Activated T-cell treated with anti-CD3 and anti-CD28 coated beads, Interleukin-2, amount 50 U/mL, for 72 hours (primary cell): ENCODE results near the gene TNNT2. TPM values are rescaled to one million over a fixed set of nuclear protein-coding genes. Genes with fewer than 3 reads are reported as not detected.

Experiments used
- ATAC-seq, 2 donors: fragments of 150-1000 bp; cut with Tn5 transposase; replicated peaks in 1 of 2; 2 replicates each; pipeline ENCODE4 v1.10.0; 2021; ENCODE audit warnings: moderate library complexity in 2 of 2, mild to moderate bottlenecking in 1 of 2
- DNase-seq, 2 donors: peaks; one replicate each; pipeline ENCODE4 v3.0.0; 2021 to 2022; ENCODE audit warnings: mixed read lengths in 1 of 2
- H3K27ac Mint-ChIP-seq: one replicate; pipeline ENCODE4 v1.8.0; 2022; ENCODE audit warnings: mild to moderate bottlenecking, moderate library complexity, mixed read lengths
- H3K27me3 Mint-ChIP-seq: one replicate; pipeline ENCODE4 v1.8.0; 2022; ENCODE audit warnings: low read depth, mixed read lengths
- H3K36me3 Mint-ChIP-seq, 2 donors: one replicate each; pipeline ENCODE4 v1.8.0; 2022; ENCODE audit warnings: mixed read lengths in 2 of 2, mild to moderate bottlenecking in 1 of 2; ENCODE audit not compliant: insufficient read depth in 2 of 2
- H3K4me1 Mint-ChIP-seq: one replicate; pipeline ENCODE4 v1.8.0; 2022; ENCODE audit warnings: low read depth, mixed read lengths
- H3K4me3 Mint-ChIP-seq, 2 donors: one replicate each; pipeline ENCODE4 v1.8.0; 2022; ENCODE audit warnings: mild to moderate bottlenecking in 2 of 2, mixed read lengths in 2 of 2, moderate library complexity in 2 of 2
- H3K9me3 Mint-ChIP-seq, 2 donors: one replicate each; pipeline ENCODE4 v1.8.0; 2022; ENCODE audit warnings: mixed read lengths in 2 of 2
- total RNA-seq, 2 donors: library from RNA; stranded (reverse); gene quantifications; one replicate each; pipeline ENCODE4 v1.2.3, GENCODE V29; 2022

The TNNT2 gene
- total RNA-seq, 2 donors from 2014 or later, result not detected

DNA sequence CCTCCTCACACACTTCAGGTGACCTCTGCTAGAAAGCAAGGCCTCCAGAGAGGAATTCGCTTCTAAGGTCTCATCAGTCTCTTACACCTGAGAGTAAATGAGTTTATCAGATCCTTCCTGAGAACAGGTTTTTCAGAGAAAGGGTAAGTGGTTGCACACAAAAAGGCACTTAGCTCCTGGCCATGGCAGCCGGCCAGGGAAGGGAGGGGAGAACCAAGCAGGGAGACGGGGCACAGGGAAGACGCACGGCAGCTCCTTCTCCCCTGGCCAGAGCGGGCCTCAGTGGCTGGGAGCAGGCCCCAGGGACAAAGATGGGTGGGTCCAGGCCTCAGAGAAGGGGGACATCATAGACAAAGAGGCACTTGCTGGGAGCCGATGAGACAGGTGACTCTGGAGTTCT is 3.6 kb upstream of the TNNT2 start:
- Mint-ChIP-seq H3K36me3 (no peaks in the 10 kb centered on the region), H3K4me3 (no peak overlapping the region), H3K9me3 (no peaks in the 10 kb centered on the region), H3K27ac (no peak overlapping the region), H3K4me1 (no peaks in the 10 kb centered on the region), H3K27me3 (peaks cover 3% of the 10 kb centered on the region)
- ATAC-seq (no peak), DNase-seq (no peak)

DNA sequence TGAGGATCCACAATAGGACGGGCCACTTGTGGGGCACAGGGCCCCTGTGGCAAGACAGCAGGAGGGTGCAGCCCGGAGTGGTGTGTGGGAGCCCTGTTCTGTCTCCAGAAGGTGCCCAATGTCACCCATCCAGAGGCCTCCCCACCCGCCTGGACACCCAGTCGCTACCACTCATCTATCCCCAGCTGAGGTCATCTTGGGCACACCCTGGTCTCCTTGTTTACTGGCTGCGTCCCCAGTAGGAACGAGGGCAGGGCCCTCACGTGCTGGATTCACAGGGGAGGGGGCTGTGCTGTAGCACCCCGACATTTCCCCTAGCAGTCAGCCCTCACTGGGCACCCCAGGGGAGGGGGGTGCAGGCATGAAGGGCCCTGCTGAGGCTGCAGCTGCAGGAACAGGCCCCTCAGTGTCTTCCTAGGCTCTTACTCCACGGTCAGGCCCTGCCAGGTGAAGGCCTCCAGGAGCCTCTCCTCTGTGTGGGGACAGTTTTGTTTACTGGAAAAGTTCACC is 2.3 kb upstream of the TNNT2 start:
- H3K27ac Mint-ChIP-seq, result no peak overlapping the region
- peaks cover 10% of the 10 kb centered on the region for H3K27me3 Mint-ChIP-seq
- ATAC-seq (no peak), DNase-seq (no peak)
- no peak overlapping the region for H3K4me3 Mint-ChIP-seq
- H3K9me3 Mint-ChIP-seq, result no peaks in the 10 kb centered on the region
- no peaks in the 10 kb centered on the region for H3K4me1 Mint-ChIP-seq
- H3K36me3 Mint-ChIP-seq, result no peaks in the 10 kb centered on the region

DNA sequence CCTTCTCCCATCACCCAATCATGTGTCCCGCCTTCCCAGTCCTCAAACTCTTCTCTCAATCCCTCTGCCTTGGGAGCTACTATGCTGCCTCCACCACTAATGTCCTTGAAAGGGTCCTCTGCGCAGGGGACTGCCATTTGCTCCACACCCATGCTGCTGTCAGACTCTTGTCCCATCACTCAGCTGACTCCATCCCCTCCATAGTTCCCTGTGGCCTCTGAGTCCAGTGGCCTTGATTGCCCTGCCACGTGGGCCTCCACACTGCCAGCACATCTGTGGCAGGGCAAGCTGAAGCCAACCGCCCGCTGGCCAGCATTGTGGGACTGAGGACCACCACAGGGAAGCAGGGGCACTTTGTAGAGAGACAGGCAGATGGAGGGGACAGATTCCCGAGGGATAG is 1.3 kb upstream of the TNNT2 start:
- Mint-ChIP-seq H3K4me1 (no peaks in the 10 kb centered on the region), H3K4me3 (no peak overlapping the region), H3K9me3 (no peaks in the 10 kb centered on the region), H3K27me3 (peaks cover 16% of the 10 kb centered on the region), H3K27ac (no peak overlapping the region), H3K36me3 (no peaks in the 10 kb centered on the region)
- no peak for DNase-seq
- ATAC-seq, result no peak

DNA sequence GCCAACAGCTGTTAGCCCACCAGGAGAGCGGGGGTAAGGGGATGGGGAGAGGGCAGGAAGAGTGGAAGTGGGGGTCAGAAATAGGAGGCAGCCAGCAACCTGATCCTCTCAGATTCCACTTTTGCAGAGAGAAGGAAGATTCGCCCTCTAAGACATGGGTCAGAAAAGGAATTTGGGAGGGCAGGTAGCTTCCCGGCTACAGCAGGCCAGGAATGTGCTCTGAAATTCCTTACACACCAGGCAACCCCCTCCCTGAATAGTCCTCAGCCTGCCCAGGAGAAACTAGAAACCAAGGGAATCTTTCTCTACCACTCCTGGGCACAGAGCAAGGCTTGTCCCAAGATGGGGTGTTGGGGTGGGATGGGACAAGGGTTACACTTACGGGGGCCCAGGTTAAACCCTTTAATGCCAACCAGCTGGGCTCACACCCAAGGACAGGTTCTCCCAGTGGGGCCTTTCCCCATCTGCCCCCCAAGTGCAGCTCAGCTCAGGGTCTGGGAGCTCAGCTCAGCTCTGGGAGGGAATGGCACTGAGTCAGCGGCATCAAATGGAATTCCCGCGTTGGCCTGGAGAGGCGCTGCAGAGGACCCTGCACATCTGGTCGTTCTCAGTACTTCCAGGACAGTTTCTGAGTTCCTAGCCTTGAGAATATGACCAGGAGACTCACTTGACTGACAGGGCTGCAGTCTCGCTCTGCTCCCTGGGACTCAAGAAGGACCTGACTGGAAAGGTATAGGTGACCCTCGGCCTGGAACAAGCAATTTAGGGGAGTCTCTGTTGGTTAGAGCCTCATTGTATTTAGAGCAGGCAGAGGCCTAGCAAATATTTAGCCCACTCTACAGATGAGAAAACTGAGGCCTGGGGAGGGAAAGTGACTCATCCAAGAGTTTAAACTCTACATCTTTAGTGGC is 761 bp downstream of the TNNT2 start:
- Mint-ChIP-seq H3K4me3 (no peak overlapping the region), H3K4me1 (no peaks in the 10 kb centered on the region), H3K27me3 (peaks cover 36% of the 10 kb centered on the region), H3K27ac (no peak overlapping the region), H3K9me3 (no peaks in the 10 kb centered on the region), H3K36me3 (no peaks in the 10 kb centered on the region)
- ATAC-seq (no peak), DNase-seq (peak in 1 of 2 donors; percentile 6)

DNA sequence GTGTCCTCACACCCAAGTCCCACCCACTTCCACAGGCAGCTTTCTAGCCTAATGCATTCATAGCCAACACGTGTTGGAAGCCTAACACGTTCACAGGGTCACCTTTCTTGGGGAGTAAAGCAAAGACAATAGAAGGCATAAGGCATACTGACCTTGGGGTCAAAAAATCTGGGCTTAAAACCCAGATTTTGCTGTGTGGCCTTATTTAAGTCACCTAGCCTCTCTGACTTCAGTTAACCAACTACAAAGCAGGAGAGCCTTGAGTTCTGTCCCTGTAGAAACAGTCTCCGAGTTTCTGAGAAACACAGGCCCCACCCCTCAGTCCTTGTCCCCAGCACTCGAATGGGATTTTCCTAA is 1.4 kb downstream of the TNNT2 start:
- H3K4me1 Mint-ChIP-seq, result no peaks in the 10 kb centered on the region
- H3K36me3 Mint-ChIP-seq, result no peaks in the 10 kb centered on the region
- H3K4me3 Mint-ChIP-seq, result no peak overlapping the region
- H3K9me3 Mint-ChIP-seq, result no peaks in the 10 kb centered on the region
- H3K27me3 Mint-ChIP-seq, result peaks cover 42% of the 10 kb centered on the region
- no peak overlapping the region for H3K27ac Mint-ChIP-seq
- DNase-seq (no peak), ATAC-seq (no peak)

DNA sequence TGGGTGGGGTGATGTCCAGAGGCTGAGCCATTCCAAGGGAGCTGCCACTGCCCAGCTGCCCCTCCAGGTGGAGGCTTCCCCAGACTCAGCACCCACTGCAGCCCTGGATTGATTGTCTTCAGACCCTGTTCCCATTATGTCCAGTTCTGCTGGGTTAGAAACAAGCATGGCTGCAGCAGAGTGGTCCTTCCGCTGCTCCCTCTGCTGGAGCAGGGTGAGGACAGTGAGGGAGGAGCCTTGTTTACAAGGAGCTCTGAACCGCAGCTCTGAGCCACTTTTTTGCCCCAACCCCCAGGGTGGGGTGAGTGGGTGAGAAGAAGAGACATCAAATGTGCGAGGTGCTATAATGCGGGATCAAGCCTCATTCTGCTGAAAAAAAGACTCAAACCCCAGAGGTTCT is 2.3 kb downstream of the TNNT2 start:
- DNase-seq (no peak), ATAC-seq (no peak)
- no peak overlapping the region for H3K27ac Mint-ChIP-seq
- no peaks in the 10 kb centered on the region for H3K9me3 Mint-ChIP-seq
- H3K4me1 Mint-ChIP-seq, result no peaks in the 10 kb centered on the region
- peaks cover 45% of the 10 kb centered on the region for H3K27me3 Mint-ChIP-seq
- H3K4me3 Mint-ChIP-seq, result no peak overlapping the region
- no peaks in the 10 kb centered on the region for H3K36me3 Mint-ChIP-seq

DNA sequence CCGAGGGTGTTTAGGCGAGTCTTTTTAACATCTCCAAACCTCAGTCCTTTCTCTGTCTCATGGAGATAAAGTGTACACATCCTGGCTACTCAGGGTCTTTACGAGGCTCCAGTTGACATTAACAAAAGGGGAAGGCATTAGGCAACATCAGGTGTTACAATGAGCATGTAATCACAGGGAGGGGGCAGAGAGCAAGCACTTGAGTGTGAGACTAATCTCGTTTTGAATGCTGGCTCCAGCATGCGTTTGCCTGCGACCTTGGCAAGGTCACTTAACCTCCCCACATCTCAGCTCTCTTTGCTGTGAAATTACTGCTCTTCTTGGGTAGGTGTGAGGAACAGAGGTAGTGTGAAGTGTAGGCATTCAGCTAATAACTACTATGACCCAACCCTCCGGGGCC is 3.1 kb downstream of the TNNT2 start:
- Mint-ChIP-seq H3K4me3 (no peak overlapping the region), H3K27me3 (peaks cover 45% of the 10 kb centered on the region), H3K36me3 (no peaks in the 10 kb centered on the region), H3K9me3 (no peaks in the 10 kb centered on the region), H3K4me1 (no peaks in the 10 kb centered on the region), H3K27ac (no peak overlapping the region)
- ATAC-seq, result no peak
- no peak for DNase-seq

DNA sequence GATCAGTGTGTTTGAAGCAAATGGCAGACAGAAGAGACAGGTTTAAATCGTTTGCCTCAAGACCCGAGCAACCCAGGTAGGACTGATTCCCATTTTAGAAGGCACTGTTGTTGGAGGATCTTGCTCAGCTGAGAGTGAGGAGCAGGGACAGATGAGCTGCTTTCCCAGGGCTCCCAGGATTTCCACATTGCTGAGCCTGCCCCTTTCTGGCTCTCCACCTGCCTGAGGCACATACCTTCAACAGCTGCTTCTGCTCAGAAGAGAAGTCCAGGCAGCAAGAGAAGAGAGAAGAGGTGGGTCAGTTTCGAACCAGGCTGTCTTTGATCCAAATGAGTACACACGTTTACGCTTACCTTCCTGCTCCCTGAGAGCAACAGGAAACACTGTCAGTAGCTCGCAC is 5.7 kb downstream of the TNNT2 start:
- no peak for DNase-seq
- Mint-ChIP-seq H3K9me3 (no peaks in the 10 kb centered on the region), H3K36me3 (no peaks in the 10 kb centered on the region), H3K4me3 (no peak overlapping the region), H3K27ac (no peak overlapping the region), H3K4me1 (no peaks in the 10 kb centered on the region), H3K27me3 (peaks cover 45% of the 10 kb centered on the region)
- no peak for ATAC-seq

DNA sequence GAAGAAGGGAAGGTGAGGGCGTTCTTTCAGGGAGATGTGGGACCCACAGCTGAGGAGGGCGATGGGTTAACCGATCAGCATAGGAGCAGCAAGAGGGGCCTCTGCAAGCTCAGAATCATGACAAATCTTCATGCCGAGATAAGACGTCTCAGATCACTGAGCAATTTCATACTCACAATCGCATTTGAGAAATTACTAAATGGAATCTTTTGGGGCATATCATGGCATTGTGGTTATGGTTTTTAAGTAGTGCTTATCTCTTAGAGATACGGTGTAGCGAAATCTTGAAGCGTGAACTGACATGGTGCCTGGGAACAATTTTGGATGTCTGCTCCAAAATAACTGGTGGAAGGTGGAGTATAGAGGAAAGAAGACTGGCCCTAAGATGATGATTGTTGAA is 6.2 kb downstream of the TNNT2 start:
- ATAC-seq, result no peak
- H3K4me1 Mint-ChIP-seq, result no peaks in the 10 kb centered on the region
- peaks cover 44% of the 10 kb centered on the region for H3K27me3 Mint-ChIP-seq
- H3K36me3 Mint-ChIP-seq, result no peaks in the 10 kb centered on the region
- no peaks in the 10 kb centered on the region for H3K9me3 Mint-ChIP-seq
- no peak for DNase-seq
- H3K4me3 Mint-ChIP-seq, result no peak overlapping the region
- H3K27ac Mint-ChIP-seq, result no peak overlapping the region

DNA sequence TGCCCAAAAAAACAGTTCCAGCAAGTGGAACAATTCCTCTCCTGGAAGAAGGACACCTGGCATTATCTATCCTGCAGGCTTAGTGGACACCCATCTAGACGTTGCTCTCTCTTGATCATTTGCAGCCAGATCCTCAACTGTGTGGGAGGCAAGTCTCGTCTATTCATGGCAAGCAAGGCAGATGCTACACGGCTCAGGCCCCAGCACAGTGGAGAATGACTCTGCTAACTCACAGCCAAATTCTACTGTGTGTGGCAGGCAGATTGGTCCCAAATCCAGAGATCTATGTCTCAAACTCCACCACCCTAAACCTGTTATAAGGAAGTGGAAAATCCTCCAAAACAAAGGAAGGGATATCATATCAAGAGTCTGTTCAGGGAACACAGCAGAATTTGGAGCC is 7.0 kb downstream of the TNNT2 start:
- no peak for DNase-seq
- Mint-ChIP-seq H3K27me3 (peaks cover 36% of the 10 kb centered on the region), H3K9me3 (no peaks in the 10 kb centered on the region), H3K27ac (no peak overlapping the region), H3K4me1 (no peaks in the 10 kb centered on the region), H3K36me3 (no peaks in the 10 kb centered on the region), H3K4me3 (no peak overlapping the region)
- no peak for ATAC-seq

DNA sequence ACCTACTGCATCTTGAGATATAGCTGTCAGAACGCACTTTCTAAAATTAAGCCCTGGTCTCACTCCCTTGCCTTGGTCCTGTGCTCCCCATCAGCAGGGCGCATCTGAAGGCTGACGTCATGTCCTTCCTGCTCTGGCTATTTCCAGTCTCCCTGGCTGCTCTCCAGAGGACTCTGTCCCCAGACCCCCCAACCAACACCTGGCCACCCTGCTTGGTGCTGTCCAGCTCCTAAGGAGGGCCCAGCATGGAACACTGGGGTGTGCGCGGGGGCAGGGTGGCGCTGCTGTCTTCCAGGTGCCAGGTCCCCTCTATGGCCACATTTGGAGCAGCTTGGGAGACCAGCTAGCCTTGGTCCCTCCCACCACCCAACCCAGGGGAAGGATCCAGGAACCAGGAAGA is 8.3 kb downstream of the TNNT2 start:
- H3K36me3 Mint-ChIP-seq, result no peaks in the 10 kb centered on the region
- no peak for DNase-seq
- no peak overlapping the region for H3K27ac Mint-ChIP-seq
- H3K9me3 Mint-ChIP-seq, result no peaks in the 10 kb centered on the region
- H3K27me3 Mint-ChIP-seq, result peaks cover 31% of the 10 kb centered on the region
- H3K4me3 Mint-ChIP-seq, result no peak overlapping the region
- no peaks in the 10 kb centered on the region for H3K4me1 Mint-ChIP-seq
- no peak for ATAC-seq

DNA sequence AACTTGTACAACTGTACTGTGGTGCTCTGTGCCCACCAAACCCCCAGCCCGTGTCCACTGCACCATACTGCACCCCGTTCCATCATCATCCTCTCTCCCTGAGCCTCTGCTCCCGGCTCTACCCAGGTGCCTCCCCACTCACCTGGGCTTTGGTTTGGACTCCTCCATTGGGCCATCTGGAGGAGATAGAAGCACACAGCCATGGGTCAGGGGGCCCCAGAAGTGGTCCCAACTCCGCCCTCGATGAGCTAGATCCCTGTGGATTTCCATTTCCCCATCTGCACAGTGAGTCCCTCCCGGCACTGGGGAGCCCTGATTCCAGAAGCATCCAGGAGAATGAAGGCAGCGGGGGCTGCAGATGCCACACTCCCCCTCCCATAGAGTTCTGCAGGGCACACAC is 10.8 kb downstream of the TNNT2 start:
- Mint-ChIP-seq H3K4me1 (no peaks in the 10 kb centered on the region), H3K27me3 (peaks cover 9% of the 10 kb centered on the region), H3K27ac (no peak overlapping the region), H3K9me3 (no peaks in the 10 kb centered on the region), H3K4me3 (no peak overlapping the region), H3K36me3 (no peaks in the 10 kb centered on the region)
- ATAC-seq (no peak), DNase-seq (no peak)

DNA sequence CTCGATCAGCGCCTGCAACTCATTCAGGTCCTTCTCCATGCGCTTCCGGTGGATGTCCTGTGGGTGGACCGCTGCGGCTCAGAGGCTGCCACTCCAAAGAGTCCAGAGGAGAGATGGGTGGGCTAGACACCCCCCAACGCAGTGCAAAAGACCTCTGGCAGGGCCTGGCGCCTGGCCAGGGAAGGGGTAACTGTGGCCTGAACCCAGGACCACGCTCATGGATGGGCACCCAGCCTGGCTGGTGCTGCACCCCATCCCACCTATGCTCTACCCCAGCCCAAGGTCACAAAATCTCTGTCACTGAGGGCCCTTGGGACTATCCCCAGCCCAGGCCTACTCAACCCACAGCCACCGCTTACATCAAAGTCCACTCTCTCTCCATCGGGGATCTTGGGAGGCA is 12.2 kb downstream of the TNNT2 start:
- DNase-seq, result no peak
- no peak overlapping the region for H3K4me3 Mint-ChIP-seq
- ATAC-seq, result no peak
- H3K36me3 Mint-ChIP-seq, result no peaks in the 10 kb centered on the region
- H3K27me3 Mint-ChIP-seq, result no peaks in the 10 kb centered on the region
- H3K4me1 Mint-ChIP-seq, result no peaks in the 10 kb centered on the region
- H3K9me3 Mint-ChIP-seq, result no peaks in the 10 kb centered on the region
- H3K27ac Mint-ChIP-seq, result no peak overlapping the region

DNA sequence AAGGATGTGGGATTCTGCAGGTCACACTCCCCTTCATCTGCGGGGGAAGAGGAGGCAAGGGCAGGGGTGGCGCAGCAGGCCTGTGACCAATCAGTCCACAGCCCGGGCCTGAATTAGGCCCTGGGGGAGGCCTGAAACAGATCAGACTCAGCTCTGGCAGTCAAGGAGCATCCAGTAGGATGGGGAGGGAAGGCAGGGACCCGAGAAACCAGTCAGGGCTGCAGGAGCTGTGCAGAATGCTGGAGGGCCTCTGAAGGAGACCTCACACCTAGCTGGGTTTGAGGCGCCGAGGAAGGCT is 12.7 kb downstream of the TNNT2 start:
- Mint-ChIP-seq H3K36me3 (no peaks in the 10 kb centered on the region), H3K4me3 (no peak overlapping the region), H3K9me3 (no peaks in the 10 kb centered on the region), H3K27me3 (no peaks in the 10 kb centered on the region), H3K27ac (no peak overlapping the region), H3K4me1 (no peaks in the 10 kb centered on the region)
- ATAC-seq, result no peak
- DNase-seq, result no peak
